ENCODE measurements around the gene TRMT10B.
"Not testable (repeated sequence)": the region's sequence is repeated elsewhere in the genome, so short reads cannot be mapped to it uniquely, and the experiment has no call there.

DNA sequence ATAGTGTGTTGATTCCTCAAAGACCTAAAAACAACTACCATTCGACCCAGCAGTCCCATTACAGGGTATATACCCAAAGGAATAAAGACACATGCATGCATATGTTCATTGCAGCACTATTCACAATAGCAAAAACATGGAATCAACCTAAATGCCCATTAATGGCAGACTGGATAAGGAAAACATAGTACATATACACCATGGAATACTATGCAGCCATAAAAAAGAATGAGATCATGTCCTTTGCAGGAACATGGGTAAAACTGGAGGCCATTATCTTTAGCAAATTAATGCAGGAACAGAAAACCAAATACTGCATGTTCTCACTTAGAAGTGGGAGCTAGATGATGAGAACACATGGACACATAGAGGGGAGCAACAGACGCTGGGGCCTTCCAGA, 71.6 kb downstream of the TRMT10B start:
- not testable (repeated sequence) for TF ChIP-seq POLR2A (IDR thresholded peaks at IDR 0.05; ENCODE audit: low read depth, low read length); POLR2AphosphoS5 (IDR thresholded peaks at IDR 0.05; ENCODE audit: low read depth, low read length); TAF1 (IDR thresholded peaks at IDR 0.05; ENCODE audit: low read depth, low read length); PAX5 (IDR thresholded peaks at IDR 0.05; ENCODE audit: insufficient read depth, low read length, severe bottlenecking)

Data from GM12891 (cell line).